AG04450 (cell line): ENCODE data around the gene PRLHR. TPM values are rescaled to one million over a fixed set of nuclear protein-coding genes. Genes with fewer than 3 reads are reported as not detected.

Experiments used
- CTCF ChIA-PET: fragments of 300-600, 350-600 bp; formaldehyde crosslinking; extraction: SDS; loops from one replicate; lab custom pipeline; 2022; ENCODE audit warnings: antibody characterized with exemption, inconsistent platforms; lab: Charles Lee
- POLR2A ChIA-PET: fragments of 350-600 bp; formaldehyde crosslinking; extraction: SDS; loops from one replicate; lab custom pipeline; 2021; ENCODE audit warnings: antibody characterized with exemption, inconsistent platforms; lab: Yijun Ruan, JAX
- DNase-seq: peaks from one replicate; pipeline ENCODE4 v3.0.0-alpha.2; 2011; ENCODE audit warnings: low read depth, low spot score
- H3K27ac ChIP-seq: one replicate; pipeline ENCODE4 v1.5.1; 2012; ENCODE audit warnings: low read depth, low read length, control low read depth
- H3K27me3 ChIP-seq: one replicate; pipeline ENCODE4 v1.6.0; 2012; ENCODE audit warnings: low read length; ENCODE audit not compliant: control insufficient read depth, insufficient read depth
- H3K4me3 ChIP-seq: 2 replicates; pipeline ENCODE4 v1.5.1; 2011; ENCODE audit warnings: mild to moderate bottlenecking, low read depth, low read length, control low read depth
- H3K9me3 ChIP-seq: 2 replicates; pipeline ENCODE4 v1.5.1; 2012; ENCODE audit warnings: low read length; ENCODE audit not compliant: control insufficient read depth, insufficient read depth
- CTCF ChIP-seq: IDR thresholded peaks from 2 replicates; pipeline ENCODE4 v1.5.1; 2011; ENCODE audit warnings: low read depth, low read length, control low read depth, inconsistent platforms
- polyA minus RNA-seq: library from RNA; depleted of rRNA, polyadenylated mRNA; stranded (reverse); fragments of >200 nt; gene quantifications from 2 replicates; pipeline ENCODE4 v1.2.3, GENCODE V29; 2011; rRNA and poly(A)+ RNA removed
- polyA plus RNA-seq: library from polyadenylated mRNA; depleted of rRNA; stranded (reverse); fragments of >200 nt; gene quantifications from 2 replicates; pipeline ENCODE4 v1.2.3, GENCODE V29; 2011; rRNA removed

Gene PRLHR
- not detected in 2 replicates for polyA plus RNA-seq
- not detected in 2 replicates for polyA minus RNA-seq

DNA sequence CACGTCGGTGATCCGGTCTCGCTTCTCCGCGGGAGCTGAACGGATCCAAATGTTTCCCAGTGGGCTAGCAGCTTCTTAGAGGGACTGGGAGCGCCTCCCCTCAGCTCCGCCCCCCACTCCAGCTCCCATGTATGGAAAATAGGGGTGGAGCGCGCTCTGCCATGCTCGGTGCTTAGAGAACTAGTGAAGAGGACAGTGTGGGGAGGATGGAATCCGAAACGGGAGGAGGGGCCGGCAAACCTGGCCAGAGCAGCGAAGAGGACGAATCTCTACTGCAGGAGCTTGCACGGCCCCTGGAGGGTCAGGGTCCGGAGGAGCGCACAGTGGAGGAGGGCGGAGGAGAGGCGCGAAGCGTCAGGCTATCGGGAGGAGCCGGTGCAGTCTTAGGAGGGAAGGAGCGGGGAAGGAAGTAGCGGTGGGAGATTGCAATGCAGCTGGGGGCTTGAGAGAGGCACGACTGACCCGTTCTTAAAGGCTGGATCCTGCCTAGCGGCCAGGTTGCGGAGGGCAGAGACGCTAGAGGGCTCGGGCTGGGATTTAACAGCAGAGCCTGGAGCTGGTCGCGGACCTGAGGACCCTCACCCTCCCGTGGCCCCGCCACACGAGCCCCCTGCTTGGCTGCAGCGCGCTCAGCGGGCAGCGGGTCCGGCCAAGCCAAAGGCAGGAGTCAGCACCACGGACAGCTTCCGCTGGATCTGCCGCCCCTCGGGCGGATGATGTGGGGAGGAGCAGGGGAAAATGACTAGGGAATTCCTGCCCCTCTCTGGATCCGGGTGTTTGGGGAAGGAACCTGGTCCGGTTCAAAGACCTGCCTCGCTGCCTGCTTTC lies at the start of gene PRLHR:
Gene PRLHR, minus strand, starts transcription at position 51 of the 828 bp plus-strand sequence. CDS start 404 bp downstream, outside the sequence.
- peaks cover 22% of the 10 kb centered on the region for H3K9me3 ChIP-seq

GRCh38 chr10:118642228-118642627 lies 46.8 kb upstream of the PRLHR start:
- DNase-seq, result no peak
- ChIA-PET CTCF (no interaction called here), POLR2A (no interaction called here)
- H3K27me3 ChIP-seq, result no peaks in the 10 kb centered on the region
- no peaks in the 10 kb centered on the region for H3K9me3 ChIP-seq
- H3K4me3 ChIP-seq, result no peak overlapping the region
- no peak for TF ChIP-seq CTCF
- H3K27ac ChIP-seq, result no peak overlapping the region

More for the DNA sequence above, at the start of gene PRLHR:
- H3K27me3 ChIP-seq, result peaks cover 18% of the 10 kb centered on the region
- ChIA-PET CTCF (interaction anchor here (1.0 kb wide), 1 partner anchor 28 kb away, joined by 3 read pairs; no protein-coding TSS in a partner anchor), POLR2A (no interaction called here)
- H3K4me3 ChIP-seq, result no peak within 1 kb of the TSS
- no peak for TF ChIP-seq CTCF
- H3K27ac ChIP-seq, result no peak within 1 kb of the TSS
- DNase-seq, result no peak

DNA sequence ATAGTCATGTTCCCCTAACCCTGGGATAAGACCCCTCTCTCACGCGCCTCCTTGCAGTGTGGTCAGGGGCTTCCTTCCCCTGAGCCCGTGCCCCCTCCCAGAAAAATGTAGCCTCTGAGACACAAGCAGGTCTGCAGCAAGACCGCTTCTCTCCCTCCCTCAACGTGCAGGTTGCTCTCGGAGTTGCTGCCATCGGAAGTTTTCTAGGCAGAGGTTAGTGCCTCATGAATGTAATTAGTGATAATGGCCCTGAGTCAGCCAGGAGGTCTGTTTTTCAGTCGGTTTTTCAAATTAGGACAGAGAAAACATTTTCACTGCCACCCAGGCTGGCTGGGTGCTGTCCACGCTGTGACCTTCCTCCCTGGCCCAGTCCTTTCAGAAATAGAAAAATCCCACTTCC lies 43.2 kb upstream of the PRLHR start:
- POLR2A ChIA-PET, result no interaction called here
- Histone ChIP-seq H3K27me3 (no peaks in the 10 kb centered on the region), H3K4me3 (no peak overlapping the region), H3K9me3 (no peaks in the 10 kb centered on the region), H3K27ac (no peak overlapping the region)
- DNase-seq, result no peak
- TF ChIP-seq CTCF, result no peak
- CTCF ChIA-PET, result no interaction called here

DNA sequence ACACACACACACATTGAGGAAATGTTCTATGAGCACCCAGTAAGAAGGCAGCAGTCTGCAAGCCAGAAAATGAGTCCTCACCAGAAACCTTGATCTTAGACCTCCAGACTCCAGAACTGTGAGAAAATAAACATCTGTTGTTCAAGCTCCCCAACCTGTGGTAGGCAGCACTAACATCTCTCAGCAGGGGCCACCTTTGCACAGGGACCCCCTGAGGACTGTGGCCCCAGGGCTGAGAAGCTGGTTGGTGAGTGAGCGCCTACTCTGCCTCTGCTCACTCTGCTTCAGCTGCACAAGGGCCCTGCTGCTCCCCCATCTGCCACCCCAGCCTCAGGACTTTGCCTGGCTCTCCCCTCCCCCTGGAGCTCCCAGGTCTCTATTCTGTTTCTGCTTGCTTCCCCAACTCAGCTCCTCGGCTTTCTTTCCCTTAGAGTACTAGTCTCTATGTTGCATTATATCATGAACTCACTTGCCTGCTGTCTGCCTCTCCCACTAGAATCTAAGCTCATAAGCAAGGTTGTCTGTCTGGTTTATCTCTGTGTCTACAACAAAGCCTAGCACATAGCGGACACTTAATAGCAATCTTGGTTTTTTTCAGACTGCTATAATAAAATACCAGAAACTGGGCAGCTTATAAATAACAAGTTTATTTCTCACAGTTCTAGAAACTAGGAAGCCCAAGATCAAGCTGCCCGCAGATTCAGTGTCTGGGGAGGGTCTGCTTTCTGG lies 40.4 kb upstream of the PRLHR start:
- ChIA-PET POLR2A (no interaction called here), CTCF (interaction anchor here (1.0 kb wide), 1 partner anchor 8 kb away, joined by 5 read pairs; no protein-coding TSS in a partner anchor)
- no peaks in the 10 kb centered on the region for H3K9me3 ChIP-seq
- no peak overlapping the region for H3K4me3 ChIP-seq
- no peak for TF ChIP-seq CTCF
- H3K27ac ChIP-seq, result no peak overlapping the region
- H3K27me3 ChIP-seq, result no peaks in the 10 kb centered on the region
- DNase-seq, result no peak

DNA sequence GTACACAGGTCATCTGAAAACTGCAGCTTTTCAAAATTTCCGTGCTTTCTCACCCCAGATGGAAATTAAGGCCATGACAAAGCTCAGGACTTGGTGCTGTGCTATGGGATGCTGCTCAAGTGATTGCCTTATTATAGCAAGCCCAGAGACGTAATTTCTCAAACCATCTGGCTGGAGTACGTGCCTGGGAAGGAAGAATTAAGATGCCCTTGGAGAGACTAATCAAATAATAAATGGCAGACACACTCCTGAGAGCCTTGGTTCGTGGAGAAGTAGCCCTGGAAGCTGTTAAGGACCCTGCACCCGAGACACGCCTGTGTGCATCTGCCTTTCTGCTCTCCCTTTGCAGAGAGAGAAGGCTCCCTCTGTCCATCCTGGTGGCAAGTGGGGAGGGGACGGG lies 38.3 kb upstream of the PRLHR start:
- POLR2A ChIA-PET, result no interaction called here
- Histone ChIP-seq H3K27ac (no peak overlapping the region), H3K9me3 (no peaks in the 10 kb centered on the region), H3K27me3 (peaks cover 3% of the 10 kb centered on the region), H3K4me3 (no peak overlapping the region)
- no peak for TF ChIP-seq CTCF
- DNase-seq, result no peak
- CTCF ChIA-PET, result no interaction called here
